ENCODE measurements around the gene FAM43A.

DNA sequence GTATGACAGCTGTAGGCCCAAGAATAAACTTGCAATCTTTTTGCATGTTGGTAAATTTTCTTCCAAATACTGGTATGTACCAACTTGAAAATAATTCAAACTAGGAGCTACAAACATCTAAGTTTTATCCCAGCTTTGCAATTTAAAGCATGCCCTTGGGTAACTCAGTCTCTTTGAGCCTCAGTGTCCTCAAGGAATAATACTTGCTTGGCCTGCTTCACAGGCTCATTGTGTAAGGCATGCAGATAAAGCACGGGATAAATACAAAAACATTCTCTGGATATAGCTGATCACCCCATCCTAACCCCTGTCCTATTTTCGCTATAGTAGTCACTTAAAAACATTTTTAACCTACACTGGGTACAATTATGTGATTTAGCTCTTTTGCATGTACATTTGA, 42.9 kb upstream of the FAM43A start:
- TF ChIP-seq GATA2 (IDR thresholded peaks at IDR 0.05; ENCODE audit: low read depth, low read length) (no peak), GATA3 (IDR thresholded peaks at IDR 0.05; ENCODE audit: low read depth, low read length) (no peak)
